ENCODE results near the gene CPNE2.
"Not testable (repeated sequence)": the region's sequence is repeated elsewhere in the genome, so short reads cannot be mapped to it uniquely, and the experiment has no call there.

Gene CPNE2

GRCh38 chr16:57108432-57108831 lies 16.0 kb downstream of the CPNE2 start:
- Histone ChIP-seq H2AFZ (ENCODE audit: low read depth, low read length) (no peak overlapping the region), H3K36me3 (ENCODE audit: insufficient read depth, low read length) (no peaks in the 10 kb centered on the region), H3K4me2 (ENCODE audit: insufficient read depth, low read length) (no peak overlapping the region), H3K9ac (ENCODE audit: low read depth, low read length) (no peak overlapping the region), H3K79me2 (ENCODE audit: insufficient read depth, low read length) (no peaks in the 10 kb centered on the region), H3K4me1 (ENCODE audit: insufficient read depth, low read length) (no peaks in the 10 kb centered on the region), H4K20me1 (ENCODE audit: insufficient read depth, low read length) (no peaks in the 10 kb centered on the region; the same call in 1 of the 2 replicates), H3K27ac (ENCODE audit: low read length) (no peak overlapping the region), H3K4me3 (ENCODE audit: low read depth in 1 of 2, low read length in 2 of 2) (no peak overlapping the region), H3K27me3 (ENCODE audit: insufficient read depth, low read length, poor library complexity) (no peaks in the 10 kb centered on the region), H3K9me3 (ENCODE audit: insufficient read depth, low read length, severe bottlenecking) (no peaks in the 10 kb centered on the region)
- ATAC-seq (ENCODE audit: insufficient read depth, low read depth) (no peak), DNase-seq (no peak)
- TF ChIP-seq EZH2 (IDR thresholded peaks at IDR 0.05; ENCODE audit: borderline replicate concordance, low read depth, low read length, severe bottlenecking) (no peak), CTCF (IDR thresholded peaks at IDR 0.05; ENCODE audit: borderline replicate concordance, extremely low read depth, low read length, poor library complexity, severe bottlenecking) (no peak)

GRCh38 chr16:57109259-57110105 lies 17.1 kb downstream of the CPNE2 start:
- H2AFZ ChIP-seq (ENCODE audit: low read depth, low read length); DNase-seq; H4K20me1 ChIP-seq (ENCODE audit: insufficient read depth, low read length); H3K9ac ChIP-seq (ENCODE audit: low read depth, low read length); H3K4me1 ChIP-seq (ENCODE audit: insufficient read depth, low read length); H3K4me3 ChIP-seq (ENCODE audit: low read depth in 1 of 2, low read length in 2 of 2); H3K79me2 ChIP-seq (ENCODE audit: insufficient read depth, low read length); H3K27me3 ChIP-seq (ENCODE audit: insufficient read depth, low read length, poor library complexity); H3K27ac ChIP-seq (ENCODE audit: low read length); H3K9me3 ChIP-seq (ENCODE audit: insufficient read depth, low read length, severe bottlenecking); H3K36me3 ChIP-seq (ENCODE audit: insufficient read depth, low read length); H3K4me2 ChIP-seq (ENCODE audit: insufficient read depth, low read length); ATAC-seq (ENCODE audit: insufficient read depth, low read depth): not testable (repeated sequence)

DNA sequence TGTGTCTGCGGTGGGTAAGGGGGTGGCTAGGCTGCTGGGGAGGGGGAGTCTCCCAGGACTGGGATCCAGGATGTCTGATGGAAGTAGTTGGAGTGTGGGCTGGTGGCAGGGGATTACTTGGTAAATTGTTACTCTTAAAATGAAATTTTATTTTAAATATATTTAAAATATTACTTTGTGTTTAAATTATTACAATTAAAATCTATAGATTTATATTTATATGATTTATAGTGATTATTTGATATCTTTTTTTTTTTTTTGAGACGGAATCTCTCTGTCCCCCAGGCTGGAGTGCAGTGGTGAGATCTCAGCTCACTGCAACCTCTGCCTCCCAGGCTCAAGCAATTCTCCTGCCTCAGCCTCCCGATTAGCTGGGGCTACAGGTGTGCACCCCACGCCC lies 18.6 kb downstream of the CPNE2 start:
- no peaks in the 10 kb centered on the region for H3K9me3 ChIP-seq (ENCODE audit: insufficient read depth, low read length, severe bottlenecking)
- TF ChIP-seq EZH2 (IDR thresholded peaks at IDR 0.05; ENCODE audit: borderline replicate concordance, low read depth, low read length, severe bottlenecking), result no peak
- TF ChIP-seq CTCF (IDR thresholded peaks at IDR 0.05; ENCODE audit: borderline replicate concordance, extremely low read depth, low read length, poor library complexity, severe bottlenecking), result no peak
- H3K79me2 ChIP-seq (ENCODE audit: insufficient read depth, low read length), result no peaks in the 10 kb centered on the region
- H3K36me3 ChIP-seq (ENCODE audit: insufficient read depth, low read length), result no peaks in the 10 kb centered on the region
- no peak overlapping the region for H3K27ac ChIP-seq (ENCODE audit: low read length)
- ATAC-seq (ENCODE audit: insufficient read depth, low read depth) (no peak), DNase-seq (no peak)
- no peaks in the 10 kb centered on the region for H3K4me1 ChIP-seq (ENCODE audit: insufficient read depth, low read length)
- H3K4me2 ChIP-seq (ENCODE audit: insufficient read depth, low read length), result no peak overlapping the region
- no peak overlapping the region for H2AFZ ChIP-seq (ENCODE audit: low read depth, low read length)
- no peaks in the 10 kb centered on the region for H3K27me3 ChIP-seq (ENCODE audit: insufficient read depth, low read length, poor library complexity)
- H4K20me1 ChIP-seq (ENCODE audit: insufficient read depth, low read length), result no peaks in the 10 kb centered on the region
- no peak overlapping the region for H3K9ac ChIP-seq (ENCODE audit: low read depth, low read length)
- H3K4me3 ChIP-seq (ENCODE audit: low read depth in 1 of 2, low read length in 2 of 2), result no peak overlapping the region

GRCh38 chr16:57111420-57111819 lies 19.0 kb downstream of the CPNE2 start:
- H3K36me3 ChIP-seq (ENCODE audit: insufficient read depth, low read length), result no peaks in the 10 kb centered on the region
- no peaks in the 10 kb centered on the region for H4K20me1 ChIP-seq (ENCODE audit: insufficient read depth, low read length)
- ATAC-seq (ENCODE audit: insufficient read depth, low read depth), result no peak
- DNase-seq, result no peak
- no peak for TF ChIP-seq EZH2 (IDR thresholded peaks at IDR 0.05; ENCODE audit: borderline replicate concordance, low read depth, low read length, severe bottlenecking)
- H3K27me3 ChIP-seq (ENCODE audit: insufficient read depth, low read length, poor library complexity), result no peaks in the 10 kb centered on the region
- no peak overlapping the region for H2AFZ ChIP-seq (ENCODE audit: low read depth, low read length)
- no peaks in the 10 kb centered on the region for H3K4me1 ChIP-seq (ENCODE audit: insufficient read depth, low read length)
- no peaks in the 10 kb centered on the region for H3K79me2 ChIP-seq (ENCODE audit: insufficient read depth, low read length)
- no peak overlapping the region for H3K4me2 ChIP-seq (ENCODE audit: insufficient read depth, low read length)
- no peak overlapping the region for H3K27ac ChIP-seq (ENCODE audit: low read length)
- H3K9ac ChIP-seq (ENCODE audit: low read depth, low read length), result no peak overlapping the region
- no peaks in the 10 kb centered on the region for H3K9me3 ChIP-seq (ENCODE audit: insufficient read depth, low read length, severe bottlenecking)
- H3K4me3 ChIP-seq (ENCODE audit: low read depth in 1 of 2, low read length in 2 of 2), result no peak overlapping the region

Measured in DND-41 (cell line).